ENCODE data around the gene LRRC26. TPM values are rescaled to one million over a fixed set of nuclear protein-coding genes. Genes with fewer than 3 reads are reported as not detected.
A peak's percentile ranks its signal among the peaks of the same experiment; 100 is the strongest.

The LRRC26 gene
- total RNA-seq, 1 experiment from 2014 or later = 1.3 TPM

DNA sequence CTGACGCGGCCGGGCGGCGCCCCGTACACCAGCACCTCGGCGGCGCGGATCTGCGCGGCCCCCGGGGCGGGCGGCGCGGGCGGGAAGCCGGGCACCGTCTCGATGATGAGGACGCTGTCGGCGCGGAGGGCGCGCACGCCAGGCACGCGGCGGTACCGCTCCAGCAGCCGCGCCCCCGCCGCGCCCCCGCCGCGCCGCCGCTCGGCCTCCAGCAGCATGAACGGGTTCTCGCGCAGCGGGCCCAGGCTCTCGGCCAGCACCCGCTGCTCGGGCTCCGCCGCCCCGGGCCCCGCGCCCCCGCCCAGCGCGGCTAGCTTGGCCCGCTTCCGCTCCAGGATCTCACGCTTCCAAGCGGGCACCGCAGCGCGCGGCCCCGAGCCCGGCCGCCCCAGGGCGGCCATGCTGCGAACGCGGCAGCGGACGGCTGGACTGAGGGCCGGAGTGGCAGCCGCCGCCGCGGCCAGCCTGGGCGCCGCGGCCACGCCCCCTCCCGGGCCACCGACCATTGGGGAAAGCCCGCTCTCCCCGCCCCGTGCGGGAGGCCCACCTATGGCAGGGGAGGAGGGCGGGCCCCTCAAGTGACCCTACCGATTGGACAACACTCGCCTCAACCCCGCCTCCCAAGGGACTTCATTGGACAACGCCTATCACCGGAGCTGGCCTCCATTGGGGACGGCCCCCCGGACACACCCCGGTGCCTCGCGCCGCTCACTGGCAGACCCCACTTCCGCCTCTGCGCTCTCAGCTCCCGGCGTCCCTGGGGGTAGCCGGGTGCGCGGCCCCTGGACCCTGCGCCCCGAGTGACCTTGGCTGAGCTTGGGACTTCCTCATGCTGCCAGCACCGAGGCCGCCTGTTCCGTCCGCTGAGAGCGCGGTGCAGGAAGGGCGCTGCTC is 30.7 kb upstream of the LRRC26 start, which contains the start of gene TPRN:
Gene TPRN, minus strand, starts transcription at position 431 of the 894 bp plus-strand sequence. Its CDS starts 30 bp downstream, at position 401.
- DNase-seq (ENCODE audit: low spot score) = peak; percentile 99
- in situ Hi-C loops (cut with HindIII; ENCODE audit: low sequenced_read_pairs) = no loop called here

DNA sequence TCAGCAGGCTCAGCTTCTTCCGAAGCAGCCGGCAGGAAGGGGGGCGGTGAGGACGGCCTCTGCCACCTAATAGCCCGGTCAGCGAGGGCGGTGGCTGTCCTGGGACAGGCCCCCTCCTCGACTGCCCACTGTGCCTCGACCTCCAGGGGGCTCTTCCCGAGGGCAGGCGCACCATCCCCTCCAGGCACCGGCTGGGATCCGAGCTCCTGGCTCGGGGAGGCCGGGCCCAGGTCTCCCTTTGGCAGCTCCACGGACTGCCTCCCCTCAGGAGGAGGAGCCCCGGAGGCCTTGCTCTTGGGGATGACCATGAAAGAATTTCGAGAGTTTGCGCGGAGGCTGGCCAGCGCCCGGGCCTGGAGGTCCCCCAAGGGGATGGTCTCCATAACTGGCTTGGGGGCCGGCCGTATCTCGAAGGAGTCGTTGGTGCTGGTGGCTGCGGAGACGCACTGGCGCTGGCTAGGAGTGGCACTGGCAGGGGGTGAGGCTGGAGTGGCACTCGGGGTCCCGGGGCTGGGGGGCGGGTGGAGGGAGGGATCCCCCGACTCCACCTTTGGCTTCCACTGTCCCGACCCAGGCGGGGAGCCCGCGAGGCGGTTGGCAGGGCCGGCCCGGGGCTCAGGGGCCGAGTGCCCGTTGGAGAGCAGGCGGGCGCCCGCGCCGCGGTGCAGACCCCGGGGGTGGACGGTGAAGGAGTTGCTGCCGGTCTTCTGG is 29.7 kb upstream of the LRRC26 start:
- in situ Hi-C loops (cut with HindIII; ENCODE audit: low sequenced_read_pairs) = no loop called here
- DNase-seq (ENCODE audit: low spot score) = no peak

DNA sequence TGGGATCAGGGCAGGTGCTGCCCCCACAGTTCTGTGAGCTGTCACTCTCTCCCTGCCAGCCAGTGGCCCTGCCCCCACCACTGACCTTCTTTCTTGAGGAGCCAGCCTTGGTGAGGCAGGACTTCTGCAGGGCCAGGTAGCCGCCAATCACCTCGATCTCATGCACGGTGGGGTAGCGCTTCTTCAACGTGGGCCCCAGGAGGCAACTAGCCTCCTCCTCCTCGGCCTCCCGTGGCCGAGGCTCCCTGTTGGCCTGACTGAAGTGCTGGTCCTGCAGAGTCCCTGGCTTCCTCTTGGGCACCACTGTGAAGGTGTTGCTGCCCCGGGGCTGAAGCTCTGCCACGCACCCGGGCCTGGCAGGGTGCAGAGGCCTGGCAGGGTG is 29.0 kb upstream of the LRRC26 start:
- peak; percentile 87 for DNase-seq (ENCODE audit: low spot score)
- in situ Hi-C loops (cut with HindIII; ENCODE audit: low sequenced_read_pairs) = no loop called here

DNA sequence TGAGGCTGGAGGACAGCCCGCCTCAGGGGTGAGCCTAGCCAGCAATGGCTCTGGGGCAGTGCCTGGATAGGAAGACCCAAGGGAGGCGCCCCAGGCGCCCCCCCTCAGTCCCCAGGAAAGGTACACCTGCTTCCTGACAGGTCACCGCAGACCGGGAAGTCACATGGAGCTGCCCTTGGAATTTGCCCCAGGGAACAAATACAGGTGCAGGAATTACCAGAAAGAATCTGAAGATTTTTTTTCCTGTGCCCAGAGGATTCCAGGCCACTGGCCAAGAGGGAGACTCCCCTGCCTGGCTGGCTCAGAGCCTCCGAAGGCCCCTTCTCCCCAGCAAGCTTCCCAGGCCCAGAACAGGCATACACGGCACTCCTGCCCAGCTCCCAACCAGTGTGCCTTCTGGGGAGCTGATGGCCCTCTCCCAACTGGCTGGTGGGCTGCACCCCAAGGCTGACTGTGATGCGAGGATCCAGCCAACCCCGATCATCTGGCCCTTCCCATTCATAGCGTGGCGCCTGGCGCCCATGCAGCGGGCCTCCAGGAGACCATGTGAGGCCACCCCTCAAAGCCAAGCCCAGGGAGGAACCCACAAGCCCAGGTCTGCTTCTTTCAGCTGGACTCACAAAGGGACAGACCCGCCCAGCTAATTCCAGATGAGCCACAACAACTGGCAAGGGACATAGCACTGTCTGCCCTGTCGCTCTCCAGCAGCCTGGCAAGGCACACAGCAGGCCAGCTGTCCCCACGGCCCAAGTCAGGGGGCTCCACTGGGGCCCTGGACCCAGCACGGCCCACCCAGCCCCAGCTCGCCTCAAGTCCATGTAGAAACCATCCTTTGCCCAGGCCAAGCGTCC is 28.4 kb upstream of the LRRC26 start:
- in situ Hi-C loops (cut with HindIII; ENCODE audit: low sequenced_read_pairs) = no loop called here
- peak; percentile 68 for DNase-seq (ENCODE audit: low spot score)

DNA sequence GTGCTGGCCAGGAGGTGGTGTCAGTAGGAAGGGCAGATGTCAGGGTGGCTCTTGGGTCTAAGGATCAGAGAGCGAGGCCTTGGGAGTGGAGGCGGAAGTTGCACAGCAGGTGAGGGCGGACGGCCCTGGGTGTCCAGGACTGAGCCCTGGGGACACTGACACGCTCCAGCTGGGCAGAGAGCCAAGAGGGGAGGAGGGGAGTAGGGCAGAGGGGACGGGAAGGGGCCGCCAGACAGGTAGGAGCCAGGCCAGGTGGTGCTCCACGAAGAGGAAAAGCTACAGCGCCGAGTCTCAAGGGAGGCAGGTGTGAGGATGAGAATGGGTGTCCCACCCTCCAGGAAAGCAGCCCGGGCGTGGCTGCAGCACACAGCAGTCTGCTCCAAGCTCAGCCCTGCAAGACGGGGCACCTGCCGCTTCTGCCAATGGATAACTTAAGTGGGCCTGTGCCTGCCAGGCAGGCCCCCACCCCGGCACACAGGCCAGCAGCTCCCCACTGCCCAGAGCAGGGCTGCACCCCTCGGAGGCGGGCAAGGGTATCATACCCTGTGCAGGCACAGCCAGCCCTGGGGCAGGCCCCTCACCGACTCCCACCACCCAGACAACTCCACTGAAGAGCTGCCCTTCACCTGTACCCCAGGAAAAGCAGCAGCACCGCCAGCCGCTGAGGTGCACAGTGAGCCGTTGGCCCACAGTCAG is 25.8 kb upstream of the LRRC26 start:
- in situ Hi-C loops (cut with HindIII; ENCODE audit: low sequenced_read_pairs) = no loop called here
- peak; percentile 30 for DNase-seq (ENCODE audit: low spot score)

DNA sequence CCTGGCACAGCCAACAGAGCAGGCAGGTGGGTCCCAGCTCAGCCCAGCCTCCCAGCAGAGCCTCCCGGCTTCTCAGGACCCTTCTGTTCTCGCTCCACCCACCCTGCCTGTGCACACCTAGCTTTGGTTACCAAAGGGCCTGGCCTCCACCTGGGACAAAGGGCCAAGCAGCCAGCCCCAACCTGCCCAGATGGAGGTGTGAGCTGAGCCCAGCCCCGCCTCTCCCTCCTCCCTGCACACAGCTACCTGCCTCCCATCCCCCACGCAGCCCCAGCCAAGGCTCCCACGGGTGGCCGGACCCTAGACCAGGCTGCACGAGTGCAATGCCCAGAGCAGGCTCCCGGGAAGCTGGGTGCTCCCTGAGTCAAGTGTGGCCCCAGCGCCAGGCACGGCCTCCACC is 25.1 kb upstream of the LRRC26 start:
- in situ Hi-C loops (cut with HindIII; ENCODE audit: low sequenced_read_pairs) = no loop called here
- peak; percentile 40 for DNase-seq (ENCODE audit: low spot score)

DNA sequence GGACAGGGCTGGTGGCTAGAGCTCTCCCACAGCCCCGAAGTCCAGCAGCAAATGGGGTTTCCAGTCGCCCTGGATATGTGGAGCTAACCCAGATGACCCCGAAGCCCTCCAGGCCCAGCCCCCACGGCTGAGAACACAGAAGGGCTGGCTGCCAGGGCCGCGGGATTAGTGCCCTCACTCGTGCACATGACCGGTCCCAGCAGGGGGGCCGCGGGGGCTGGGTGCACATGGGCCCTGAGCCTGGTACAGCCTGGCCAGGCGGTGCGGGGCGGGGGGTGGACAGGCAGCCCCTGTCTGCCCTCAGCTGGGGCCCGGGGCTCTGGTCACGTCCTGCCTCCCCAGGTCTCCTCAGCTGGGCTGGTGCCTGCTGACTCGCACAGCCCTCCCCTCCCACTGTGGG is 24.5 kb upstream of the LRRC26 start:
- no peak for DNase-seq (ENCODE audit: low spot score)
- in situ Hi-C loops (cut with HindIII; ENCODE audit: low sequenced_read_pairs) = no loop called here

DNA sequence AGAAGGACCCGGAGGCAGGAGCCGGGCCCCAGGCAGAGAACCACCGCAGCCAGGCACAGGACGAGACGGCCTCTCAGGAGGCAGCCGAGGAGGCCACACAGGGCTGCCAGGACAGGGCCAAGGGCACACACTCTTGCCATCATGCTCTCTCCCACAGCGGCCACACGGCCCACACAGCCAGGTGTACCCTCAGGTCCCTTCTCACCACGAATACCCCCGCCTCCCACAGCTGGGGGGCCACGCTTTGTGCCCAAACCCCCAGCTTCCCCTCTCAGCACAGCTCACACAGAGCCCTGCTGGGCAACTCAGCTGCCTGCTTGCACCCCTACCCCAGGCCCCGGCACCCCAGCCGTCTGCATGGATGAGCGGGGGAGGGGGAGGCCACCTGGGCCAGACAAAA is 23.9 kb upstream of the LRRC26 start:
- in situ Hi-C loops (cut with HindIII; ENCODE audit: low sequenced_read_pairs) = no loop called here
- no peak for DNase-seq (ENCODE audit: low spot score)

DNA sequence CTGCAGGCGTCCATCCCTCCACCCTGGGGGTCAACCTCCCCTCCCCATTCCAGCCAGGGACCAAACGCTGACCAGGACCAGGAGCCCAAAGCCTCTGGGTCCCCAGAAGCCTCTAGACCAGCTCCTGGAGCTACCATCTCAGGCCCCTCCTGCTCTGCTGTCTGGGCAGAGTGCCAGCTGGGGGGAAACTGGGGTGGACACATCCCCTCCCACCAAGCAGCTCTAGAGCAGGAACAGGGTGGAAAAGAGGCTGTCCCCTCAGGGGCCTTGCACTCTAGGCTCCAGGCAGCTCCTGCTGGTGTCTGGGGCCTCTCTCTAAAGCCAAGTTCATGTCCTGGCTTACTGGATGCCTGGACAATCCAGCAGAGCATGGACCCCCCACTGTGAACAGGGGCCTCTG is 23.0 kb upstream of the LRRC26 start:
- DNase-seq (ENCODE audit: low spot score) = no peak
- in situ Hi-C loops (cut with HindIII; ENCODE audit: low sequenced_read_pairs) = no loop called here

DNA sequence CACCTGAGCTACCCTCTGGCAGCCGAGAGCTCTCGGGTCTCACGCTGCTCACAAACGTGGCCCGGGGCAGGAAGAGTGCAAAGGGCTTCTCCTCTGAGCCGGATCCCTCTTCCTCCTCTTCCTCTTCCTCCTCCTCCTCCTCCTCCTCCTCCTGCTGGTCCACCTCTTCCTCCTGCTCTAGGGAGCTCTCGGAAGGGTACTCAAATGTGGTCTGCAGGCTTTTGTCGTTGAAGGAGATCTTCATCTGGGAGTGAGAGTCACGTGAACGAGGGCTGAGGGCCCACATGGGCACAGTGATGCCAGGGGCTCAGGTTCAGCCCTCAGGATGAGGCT is 22.6 kb upstream of the LRRC26 start:
- no peak for DNase-seq (ENCODE audit: low spot score)
- in situ Hi-C loops (cut with HindIII; ENCODE audit: low sequenced_read_pairs) = no loop called here

DNA sequence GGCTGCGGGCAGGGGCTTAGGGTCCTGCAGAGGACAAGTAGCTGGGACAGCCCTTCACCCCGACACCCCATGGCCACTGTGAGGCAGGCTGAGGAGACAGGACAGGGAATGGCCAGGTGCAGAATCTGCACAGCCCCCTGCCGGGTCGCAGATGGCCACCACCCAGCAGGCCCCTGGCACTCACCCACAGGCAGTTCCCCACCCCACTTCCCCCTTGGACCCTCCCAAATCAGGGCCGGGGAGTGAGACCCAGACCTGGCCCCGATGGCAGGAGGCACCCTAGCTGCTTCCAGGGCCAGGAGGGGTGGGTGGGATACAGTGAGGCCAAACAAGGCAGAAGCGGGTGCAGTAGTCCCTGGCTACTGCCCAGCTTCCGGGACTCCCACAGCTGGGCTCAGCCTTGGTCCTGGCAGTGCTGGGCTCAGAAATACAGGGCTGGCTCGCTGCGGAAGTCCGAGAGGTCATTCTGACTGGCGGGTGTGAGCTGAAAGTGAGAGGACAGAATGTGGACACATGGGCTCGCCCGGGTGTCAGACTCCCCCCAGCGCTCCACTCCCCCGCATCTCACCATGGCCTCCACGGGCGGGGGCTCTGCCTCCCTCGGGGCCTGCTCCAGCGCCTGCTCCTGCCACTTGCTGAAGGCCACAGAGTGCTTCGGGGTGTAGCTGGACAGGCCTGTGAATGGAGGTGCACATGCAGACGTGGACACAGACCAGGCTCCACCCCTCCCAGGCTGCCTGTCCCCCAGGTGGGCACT is 22.0 kb upstream of the LRRC26 start:
- in situ Hi-C loops (cut with HindIII; ENCODE audit: low sequenced_read_pairs) = no loop called here
- DNase-seq (ENCODE audit: low spot score) = peak; percentile 44

DNA sequence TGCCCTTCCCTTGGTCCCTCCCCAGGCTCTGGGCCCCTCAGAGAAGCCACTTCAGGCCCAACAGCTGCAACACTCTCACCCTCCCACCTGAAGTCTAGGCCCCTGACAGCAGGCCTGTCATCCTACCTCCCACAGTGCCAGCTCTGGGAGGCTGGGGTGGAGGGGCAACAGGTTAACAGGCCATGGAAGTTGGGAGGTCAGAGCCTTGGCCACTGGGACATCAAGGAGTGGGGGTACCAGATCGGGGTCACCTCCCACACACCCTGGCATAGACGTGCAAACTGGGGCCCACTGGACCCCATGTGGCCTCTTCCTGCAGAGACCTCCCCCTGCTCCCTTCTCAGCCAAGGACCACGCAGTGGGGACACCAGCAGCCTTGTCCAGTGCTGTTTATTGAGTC is 21.4 kb upstream of the LRRC26 start:
- DNase-seq (ENCODE audit: low spot score) = no peak
- in situ Hi-C loops (cut with HindIII; ENCODE audit: low sequenced_read_pairs) = no loop called here

DNA sequence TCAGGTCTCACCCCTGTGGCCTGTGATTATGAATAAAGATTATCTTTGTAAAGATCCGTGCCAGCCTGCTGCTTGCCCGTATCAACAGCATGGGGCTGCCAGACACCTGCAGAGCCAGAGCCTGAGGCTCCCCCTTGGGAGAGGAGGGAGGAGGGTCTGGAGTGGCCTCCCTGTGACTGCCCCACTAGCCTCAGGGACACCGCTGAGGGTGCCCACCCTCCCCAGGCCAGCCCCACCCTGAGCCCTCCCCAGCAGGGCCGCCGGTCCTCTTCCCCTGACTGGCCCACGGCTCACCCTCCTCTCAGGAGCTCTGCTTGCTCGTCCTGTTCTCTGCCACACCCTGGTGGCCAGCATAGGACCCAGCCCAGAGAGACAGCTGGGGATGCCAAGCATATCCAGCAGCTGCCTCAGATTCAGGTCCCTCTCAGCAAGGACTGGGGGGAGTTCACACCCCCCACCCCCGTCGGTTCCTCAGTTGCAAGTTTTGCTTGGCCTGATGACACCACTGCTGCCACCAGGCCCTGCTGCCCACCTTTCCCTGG is 20.5 kb upstream of the LRRC26 start:
- no peak for DNase-seq (ENCODE audit: low spot score)
- in situ Hi-C loops (cut with HindIII; ENCODE audit: low sequenced_read_pairs) = no loop called here

DNA sequence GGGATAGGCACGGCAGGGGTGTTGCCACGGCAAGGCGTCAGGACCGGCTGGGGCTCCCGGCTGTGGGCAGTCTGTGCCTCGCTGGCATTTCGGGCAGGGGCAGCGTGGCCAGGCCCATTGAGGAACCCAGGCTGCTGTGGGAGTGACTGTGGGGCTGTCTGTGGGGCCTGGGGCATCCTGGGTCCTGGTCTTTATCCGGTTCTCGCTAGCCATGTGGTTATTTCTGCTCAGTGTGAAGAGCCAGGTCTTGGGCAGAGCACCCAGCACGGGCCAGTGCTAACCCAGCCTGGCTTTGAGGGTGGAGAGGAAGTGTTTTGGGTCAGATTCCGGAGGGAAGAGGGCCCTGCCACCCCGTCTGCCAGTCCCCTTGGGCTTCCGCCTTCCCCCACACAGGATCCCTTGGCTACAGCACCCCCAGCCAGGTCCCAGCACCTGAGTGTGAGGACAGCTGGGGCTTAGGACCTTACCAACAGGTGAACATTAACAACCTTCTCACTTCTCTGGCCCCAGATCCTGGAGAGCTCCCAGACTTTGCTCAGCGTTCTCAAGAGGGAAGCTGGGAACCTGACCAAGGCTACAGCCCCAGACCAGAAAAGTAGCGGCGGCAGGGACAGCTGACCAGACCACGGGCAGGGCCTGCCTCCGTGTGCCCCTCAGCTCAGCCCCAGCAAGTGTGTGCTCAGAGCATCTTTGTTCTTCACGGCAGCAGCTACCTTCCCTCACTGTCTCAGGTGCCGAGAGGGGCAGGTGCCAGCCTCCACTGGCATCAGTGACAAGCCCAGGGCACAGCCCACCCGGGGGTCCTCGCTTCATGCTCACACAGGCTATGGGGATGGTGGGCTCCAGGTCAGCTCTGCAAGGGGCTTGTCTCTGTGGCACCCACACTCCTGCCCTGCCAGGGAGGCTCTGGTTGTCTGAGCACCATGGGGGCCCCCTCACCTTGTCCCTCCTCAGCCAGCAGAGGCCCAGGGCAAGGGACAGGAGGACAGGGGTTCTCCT is 19.7 kb upstream of the LRRC26 start:
- in situ Hi-C loops (cut with HindIII; ENCODE audit: low sequenced_read_pairs) = no loop called here
- no peak for DNase-seq (ENCODE audit: low spot score)

DNA sequence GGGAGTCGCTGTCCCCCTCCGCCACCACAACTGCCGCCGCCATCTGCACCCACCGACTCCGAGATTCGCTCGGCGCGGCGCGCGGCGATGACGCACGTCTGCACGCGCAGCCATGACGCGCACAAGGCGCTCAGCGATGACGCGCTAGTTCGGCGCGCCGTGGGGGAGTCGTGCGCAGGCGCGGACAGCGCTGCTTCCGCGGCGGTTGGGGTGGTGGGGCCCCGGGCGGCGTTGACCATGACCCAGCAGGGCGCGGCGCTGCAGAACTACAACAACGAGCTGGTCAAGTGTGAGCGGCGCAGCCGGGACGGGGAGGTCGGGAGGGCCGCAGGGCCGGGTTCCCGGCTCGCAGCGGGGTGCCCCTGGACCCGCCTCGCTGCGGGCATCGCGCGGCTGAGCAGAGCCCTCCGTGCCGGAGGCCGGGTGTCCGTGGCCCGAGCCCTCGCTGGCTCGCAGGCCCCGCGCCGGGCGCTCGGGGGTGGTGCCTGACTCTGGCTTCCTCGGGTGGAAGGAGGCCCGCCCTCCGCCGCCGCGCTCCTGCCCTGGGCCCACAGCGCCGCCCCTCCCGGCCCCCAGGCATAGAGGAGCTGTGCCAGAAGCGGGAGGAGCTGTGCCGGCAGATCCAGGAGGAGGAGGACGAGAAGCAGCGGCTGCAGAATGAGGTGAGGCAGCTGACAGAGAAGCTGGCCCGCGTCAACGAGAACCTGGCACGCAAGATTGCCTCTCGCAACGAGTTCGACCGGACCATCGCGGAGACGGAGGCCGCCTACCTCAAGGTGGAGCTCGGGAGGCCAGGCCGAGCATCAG is 18.8 kb upstream of the LRRC26 start, which contains the start of the genes ANAPC2 and SSNA1:
Gene ANAPC2, minus strand, starts transcription at position 71 of the 807 bp plus-strand sequence. Its CDS starts 28 bp downstream, at position 43.
Gene SSNA1, plus strand, starts transcription at position 187 of the 807 bp plus-strand sequence. Its CDS starts 51 bp downstream, at position 238.
- in situ Hi-C loops (cut with HindIII; ENCODE audit: low sequenced_read_pairs) = no loop called here
- DNase-seq (ENCODE audit: low spot score) = peak; percentile 82

DNA sequence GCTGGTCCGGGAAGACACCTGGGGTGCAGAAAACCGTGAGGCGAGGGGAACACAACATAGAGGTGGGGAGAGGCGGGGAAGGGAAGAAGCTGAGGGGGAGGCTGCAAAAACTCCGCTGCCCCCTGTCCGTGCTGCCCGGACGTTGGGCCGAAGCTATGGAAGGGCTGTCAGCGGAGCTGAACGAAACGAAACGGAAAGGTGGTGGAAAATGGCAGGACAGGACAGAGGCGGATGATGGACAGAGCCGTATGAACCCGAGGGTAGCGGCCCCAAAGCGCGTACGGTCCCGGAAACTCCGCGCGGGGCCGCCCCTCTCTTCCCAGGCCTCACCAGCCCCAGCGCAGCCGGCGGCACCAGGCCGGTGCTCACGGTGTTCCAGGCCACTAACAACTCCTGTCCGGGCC is 18.2 kb upstream of the LRRC26 start:
- in situ Hi-C loops (cut with HindIII; ENCODE audit: low sequenced_read_pairs) = no loop called here
- no peak for DNase-seq (ENCODE audit: low spot score)

Measured in G401 (cell line).